ENCODE results near the gene ERC1.

Gene ERC1

DNA sequence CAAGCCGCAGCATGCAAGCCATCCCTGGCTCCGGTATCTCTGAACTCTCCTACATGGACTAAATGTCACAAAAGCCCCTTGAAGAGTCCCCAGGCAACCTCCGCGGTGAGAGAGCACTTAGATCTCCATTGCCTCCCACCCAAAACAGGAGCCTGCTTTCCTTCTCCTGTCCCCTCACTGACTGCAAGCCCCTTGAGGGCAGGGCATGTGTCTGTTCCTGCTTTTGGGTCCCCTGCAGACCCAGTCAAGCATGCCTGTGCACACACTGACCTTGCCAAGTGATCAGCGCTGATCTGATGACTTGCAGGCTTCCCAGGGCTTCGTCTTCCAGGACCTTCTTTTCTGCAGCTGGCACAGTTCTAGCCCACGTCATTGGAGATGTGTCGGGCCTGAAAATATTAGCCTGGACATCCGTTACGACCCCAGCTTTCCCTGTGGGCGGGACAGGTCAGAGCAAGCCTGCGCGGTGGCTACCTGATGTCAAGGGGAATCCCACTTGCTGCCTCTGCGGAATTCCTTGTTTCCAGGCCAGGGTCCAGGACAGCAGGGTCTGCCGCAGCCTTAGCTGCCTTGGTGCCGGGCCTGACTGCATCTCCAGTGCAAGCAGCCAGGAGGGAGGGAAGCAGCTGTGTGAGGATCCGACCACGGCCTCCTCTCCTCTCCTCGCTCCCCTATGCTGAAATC is 510.8 kb downstream of the ERC1 start:
- no peak for DNase-seq

DNA sequence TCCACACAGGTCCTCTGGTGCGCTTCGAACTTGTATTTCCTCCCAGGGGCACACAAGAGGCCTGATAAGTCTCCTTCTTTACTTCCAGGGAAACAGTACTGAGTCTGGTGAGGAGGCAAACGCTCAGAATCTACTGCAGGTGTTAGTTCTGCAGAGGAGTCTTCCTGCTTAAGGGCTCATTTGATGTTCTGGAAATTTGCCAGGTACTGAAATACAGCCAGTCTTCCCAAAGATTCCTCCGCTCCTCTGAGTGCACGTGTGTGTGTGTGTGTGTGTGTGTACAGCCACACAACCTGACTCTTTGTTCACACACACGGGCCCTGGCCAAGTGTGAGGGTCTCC is 511.3 kb downstream of the ERC1 start:
- DNase-seq, result no peak

DNA sequence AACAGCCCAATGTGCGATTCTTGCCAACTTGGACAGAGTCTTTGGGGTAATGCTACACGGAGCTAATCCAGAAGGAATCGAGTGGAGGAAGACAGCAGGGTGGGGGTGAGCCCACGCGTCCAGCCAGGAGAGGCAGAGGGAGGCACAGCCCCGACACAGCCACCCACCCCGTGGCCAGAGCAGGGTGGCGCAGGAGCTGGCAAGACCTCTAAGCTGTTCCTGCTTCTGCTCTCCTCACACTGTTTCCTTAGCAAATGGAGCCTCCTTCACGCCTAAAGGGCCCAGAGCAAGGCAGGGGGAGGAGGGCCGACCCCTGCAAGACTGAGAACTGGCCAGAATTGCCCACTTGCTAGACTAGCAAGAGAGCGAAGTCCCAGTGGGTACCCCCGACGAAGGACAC is 511.8 kb downstream of the ERC1 start:
- no peak for DNase-seq

DNA sequence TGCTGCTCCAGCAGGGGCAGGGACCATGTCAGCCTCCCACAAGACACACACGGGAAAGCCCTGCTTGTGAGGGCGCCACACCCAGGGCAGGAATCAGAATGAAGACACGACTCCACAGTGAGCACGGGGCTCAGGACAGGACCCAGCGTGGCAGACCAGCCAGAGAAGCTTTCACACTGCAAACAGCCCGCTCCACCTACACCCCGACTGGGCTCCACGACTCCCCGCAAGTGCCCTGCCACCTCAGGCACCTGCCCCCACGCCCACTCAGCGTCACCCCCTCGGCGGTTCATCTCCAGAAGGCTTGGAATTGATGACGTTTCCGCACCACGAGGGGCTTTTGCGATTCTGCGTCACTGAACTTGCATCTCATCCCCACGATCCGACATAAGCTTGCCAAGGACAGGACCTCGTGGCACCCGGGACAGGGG is 512.3 kb downstream of the ERC1 start:
- DNase-seq, result no peak

DNA sequence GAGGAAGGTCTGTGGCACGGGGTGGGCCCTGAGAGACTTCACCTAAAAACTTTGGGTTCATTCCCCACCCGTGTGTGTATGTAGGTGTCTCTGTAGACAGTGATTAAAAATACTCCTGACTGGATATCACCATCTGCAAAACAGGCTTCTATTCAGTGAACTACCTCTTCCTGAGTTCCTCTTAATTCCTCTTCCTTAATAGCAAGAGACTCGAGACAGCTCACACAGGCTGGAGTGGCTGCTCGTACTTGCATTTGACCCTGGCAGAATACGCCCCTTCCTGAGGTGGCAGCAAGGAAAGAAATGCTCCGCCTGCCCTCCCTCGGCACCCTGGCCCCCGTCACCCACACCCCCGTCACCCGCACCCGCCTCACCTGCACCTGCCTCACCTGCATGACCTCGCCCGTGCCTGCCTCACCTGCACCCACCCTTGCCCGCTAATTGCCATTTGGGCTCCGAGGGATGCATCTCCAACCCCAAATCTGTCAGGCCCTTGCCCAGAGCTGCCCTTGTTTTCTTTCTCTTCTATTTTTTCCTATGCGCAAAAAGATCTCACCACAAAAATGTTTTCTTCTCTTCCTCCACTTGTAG is 513.4 kb downstream of the ERC1 start:
- no peak for DNase-seq

DNA sequence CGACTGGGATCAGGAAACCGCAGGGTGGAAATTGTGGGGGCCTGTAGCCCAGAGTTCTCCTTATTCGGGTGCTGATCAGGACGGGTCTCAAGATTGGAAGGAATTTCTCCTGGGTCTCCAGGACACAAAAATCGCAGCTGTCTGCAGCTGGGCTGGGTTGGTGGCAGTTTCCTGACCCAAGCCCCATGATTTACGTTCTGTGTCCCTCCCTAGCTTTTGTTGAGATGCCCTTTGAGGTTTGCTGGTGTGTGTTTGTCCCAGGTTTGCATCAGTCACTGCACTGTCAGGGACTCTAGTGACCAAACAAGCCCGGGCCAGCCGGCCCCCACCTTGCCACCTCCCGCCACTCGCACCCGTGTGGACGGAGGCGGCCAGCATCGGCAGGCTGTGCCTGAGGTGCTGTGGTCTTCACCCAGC is 513.9 kb downstream of the ERC1 start:
- DNase-seq, result no peak

DNA sequence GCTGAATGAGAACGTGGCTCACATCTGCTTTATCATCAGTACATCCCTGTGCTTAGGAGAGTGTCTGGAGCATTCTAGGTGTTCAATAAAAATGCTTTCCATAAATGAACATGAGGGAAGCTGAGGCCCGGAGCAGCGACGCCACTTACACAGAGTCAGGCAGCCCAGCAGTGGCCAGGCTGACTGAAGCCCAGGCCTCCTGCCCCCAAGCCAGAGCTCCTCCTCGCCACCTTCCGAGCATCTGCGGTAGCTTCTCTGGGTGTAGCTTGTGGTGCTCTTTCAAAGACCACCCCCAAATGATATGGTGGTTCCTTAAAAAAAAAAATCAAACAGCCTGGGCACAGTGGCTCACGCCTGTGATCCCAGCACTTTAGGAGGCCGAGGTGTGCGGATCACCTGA is 514.6 kb downstream of the ERC1 start:
- no peak for DNase-seq

DNA sequence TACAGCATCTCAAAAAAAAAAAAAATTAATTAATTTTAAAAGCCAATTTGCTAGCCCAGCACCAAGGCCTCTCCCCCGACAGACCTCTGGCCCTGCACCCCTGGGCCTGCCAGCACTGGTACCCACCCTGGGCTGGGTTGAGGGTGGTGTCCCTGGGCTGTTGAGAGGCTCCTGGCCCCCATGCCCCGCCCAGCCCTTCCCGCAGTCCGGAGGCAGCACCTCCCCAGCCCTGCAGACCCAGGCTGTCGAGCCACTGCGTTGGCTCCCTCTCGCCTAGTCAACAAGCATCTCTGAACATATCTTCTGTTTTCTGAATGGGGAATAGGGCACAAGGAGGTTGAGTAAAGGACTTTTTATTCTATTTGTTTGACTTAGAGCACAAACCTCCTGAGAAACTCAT is 516.3 kb downstream of the ERC1 start:
- no peak for DNase-seq

DNA sequence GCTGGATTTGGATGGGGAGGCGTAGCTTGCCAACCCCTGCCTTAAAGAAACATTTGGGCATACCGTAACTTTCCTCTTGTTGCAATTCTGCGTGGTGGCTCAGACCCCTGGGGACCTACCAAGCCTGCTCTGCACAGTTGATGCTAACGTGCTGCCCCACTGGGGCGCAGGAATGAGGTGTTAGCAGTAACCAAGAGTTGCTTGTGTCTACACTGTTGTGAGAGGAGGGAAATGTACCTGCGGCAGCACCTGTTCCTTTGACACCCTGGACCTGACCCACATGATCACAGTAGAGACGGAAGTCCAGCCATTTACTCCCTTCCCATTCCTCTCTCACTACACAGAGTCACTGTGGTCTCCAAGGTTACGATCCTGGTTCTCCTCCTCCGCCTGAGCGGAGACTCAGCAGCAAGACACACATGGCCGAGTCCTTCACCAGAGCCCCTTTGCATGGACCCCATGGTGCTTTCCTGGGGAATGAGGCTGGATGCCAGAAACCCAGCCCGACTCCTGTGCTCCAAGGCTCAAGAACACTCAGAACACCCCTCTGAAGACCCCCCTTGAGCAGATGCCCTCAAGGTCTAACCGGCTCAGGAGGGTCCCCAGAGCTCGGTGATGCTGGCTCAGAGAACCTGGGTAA is 518.5 kb downstream of the ERC1 start:
- DNase-seq, result no peak

DNA sequence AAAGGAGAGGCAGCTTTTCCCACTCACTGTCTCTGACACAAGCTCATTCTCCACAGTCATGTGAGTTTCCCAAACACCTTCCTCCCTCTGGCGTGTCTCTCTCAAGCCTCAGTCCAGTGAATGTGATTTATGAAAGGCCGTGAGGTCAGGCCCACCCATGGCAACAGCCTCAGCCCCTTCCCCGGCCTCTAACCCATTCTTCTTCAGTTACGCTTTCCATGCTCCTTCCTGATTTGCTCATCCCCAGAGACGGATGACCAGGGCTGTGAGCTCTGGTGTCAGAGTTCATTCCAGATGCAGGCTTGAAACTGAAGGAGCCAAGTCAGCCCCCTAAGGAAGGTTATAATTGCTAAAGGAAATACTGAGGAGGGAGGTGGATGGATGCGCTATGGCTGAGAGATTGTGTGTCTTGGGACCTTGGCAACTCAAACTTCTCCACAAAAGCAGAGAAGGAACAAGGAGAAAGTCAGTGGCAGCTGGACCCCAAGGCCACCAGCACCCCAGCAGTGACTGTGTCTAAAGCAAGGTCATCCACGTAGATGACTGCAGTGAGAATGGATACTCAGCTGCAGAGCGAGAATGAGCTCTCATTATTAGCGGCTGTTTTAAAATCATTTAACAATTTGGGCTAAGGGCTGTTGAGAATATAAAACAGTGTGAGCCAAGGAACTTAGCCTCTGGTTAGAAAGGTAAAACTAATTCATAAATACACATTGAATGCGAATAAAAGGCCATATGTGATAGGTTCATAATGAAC is 519.2 kb downstream of the ERC1 start:
- no peak for DNase-seq

DNA sequence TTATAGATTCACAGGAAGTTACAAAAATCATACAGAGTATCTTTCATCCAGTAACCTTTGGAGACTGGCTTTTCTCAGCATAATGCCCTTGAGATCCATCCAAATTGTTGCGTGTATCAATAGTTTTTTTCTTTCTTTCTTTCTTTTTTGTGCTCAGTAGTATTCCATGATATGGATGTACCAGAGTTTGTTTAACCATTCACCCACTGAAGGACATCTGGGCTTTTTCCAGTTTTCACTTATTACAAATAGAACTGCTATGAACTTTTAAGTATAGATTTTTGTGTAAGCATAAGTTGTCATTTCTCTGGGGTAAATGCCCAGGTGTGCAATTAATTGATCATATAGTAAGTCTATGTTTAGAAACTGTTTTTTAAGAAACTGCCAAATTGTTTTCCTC is 524.0 kb downstream of the ERC1 start:
- DNase-seq, result no peak

DNA sequence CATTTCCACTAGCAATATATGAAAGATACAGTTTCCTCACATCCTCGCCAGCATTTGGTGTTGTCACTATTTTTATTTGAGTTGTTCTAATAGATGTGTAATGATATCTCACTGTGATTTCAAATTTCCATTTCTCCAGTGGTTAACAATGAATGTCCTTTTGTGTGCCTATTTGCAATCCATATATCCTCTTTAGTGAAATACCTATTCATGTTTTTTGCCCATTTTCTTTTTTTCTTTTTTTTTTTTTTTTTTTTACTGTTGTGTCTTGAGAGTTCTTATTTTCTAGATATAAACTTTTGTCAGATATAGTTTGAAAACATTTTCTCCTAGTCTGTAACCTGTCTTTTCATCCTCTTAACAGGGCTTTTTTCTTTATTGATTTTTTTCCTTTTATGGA is 524.4 kb downstream of the ERC1 start:
- DNase-seq, result no peak

DNA sequence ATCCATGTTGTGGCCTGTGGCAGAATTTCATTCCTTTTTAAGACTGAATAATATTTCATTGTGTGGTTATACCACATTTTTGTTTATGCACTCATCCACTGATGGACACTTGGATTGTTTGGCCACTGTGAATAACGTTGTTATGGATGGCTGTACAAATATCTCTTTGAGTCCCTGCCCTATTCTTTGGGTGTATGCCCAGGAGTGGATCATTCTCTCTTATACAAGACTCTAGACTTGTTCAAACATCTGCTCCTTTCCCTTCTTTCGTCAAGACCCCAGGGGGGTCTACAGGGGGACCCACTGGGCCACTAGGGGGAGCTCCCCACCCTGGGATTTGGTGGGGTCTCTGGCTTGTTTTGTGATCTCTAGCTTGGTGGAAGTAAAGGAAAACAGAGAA is 526.0 kb downstream of the ERC1 start:
- no peak for DNase-seq

DNA sequence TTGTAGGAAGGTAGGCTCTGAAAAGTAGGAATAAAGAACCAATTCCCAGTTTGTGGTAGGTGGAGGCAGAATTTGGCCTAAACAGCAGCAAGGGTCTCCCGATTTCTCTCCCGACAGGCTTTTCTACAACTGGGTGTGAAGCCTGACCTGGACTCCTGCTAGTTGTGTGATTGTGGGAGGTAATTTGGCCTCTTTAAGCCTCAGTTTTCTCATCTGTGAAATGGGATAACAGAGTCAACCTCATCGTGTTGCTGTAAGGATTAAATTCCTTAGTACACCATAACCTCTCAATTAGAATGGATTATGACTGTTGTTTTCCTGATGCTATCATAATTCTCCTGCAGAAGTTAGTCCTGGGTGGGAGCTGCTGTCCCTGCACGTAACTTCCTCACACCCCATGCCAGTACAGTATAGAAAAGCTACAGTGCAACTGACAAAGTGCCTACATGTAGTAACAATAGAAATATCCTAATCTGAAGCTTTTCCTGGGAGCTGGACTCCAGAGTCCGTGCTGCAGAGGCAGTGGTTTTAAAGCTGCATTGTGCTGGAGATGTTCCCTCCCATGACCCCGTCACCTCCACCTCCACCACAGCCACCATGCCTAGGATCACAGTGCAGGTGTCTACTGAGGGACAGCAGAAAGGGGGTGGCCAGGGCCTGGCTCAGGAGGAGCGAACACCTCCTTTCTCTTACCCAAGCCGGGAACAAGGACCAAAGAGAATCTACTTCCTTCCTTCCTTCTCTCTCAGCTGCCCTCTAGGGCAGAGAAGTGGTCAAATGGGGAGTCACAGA is 526.9 kb downstream of the ERC1 start:
- no peak for DNase-seq

DNA sequence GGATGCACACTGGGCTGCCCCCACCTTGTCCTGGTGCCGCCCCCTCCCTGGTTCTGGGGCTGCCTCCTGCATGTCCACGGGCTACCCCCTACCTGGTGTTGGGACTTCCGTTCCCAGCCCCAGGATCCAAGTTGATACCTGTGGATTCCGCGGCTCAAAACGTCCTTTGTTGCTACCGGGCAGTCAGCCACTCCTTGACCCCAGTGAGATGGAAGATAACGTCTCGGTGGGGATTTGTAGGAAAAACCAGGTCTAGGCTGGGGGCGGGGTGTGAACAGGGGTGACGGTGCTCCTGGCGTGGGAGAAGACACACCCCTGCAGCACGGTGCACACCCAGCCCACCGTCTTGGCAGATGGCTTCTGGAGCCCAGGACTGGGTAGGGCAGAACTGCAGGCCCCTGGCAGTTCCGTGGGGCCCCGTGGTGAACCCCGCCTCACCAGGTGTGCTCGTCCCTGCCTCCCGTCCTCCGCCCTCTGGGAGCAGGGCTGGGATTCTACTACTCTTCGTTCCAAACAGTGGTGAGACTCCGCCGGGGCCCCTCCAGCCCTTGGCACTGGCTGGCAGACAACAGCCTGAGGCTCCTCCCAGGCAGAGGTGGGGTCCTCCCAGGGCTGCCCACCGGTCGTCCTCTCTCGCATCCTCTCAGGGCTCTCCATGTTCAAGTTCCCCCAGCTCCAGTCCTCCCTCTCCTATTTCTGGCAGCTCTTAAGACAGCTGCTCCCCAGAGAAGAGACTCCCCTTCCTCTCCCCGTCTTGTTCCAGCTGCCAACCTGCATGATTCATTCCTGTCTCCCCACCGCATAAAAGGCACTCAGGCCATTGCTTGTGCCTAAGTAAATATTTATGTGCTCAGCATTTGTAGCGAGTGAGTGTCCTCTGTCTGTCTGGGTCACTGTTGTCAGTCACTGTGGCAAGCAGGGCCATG is 527.8 kb downstream of the ERC1 start:
- no peak for DNase-seq

DNA sequence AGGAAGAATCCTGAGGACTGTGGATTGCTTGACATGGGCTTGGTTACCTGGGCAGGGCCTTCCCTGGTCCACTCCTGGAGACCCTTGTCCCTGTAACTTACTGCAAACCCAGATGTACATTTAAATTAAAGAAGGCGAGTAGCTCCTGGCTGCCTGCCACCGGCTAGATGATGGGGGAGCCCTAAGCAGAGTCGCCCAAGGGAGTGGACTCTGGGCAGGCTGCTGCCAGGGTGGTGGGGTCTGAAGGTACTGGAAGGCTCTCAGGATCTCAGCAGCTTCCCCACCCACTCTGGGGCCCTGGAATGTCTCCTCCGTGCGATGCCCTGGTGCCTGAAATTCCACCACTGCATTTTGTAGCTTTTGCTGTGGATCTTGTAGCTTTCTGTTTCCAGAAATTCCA is 528.6 kb downstream of the ERC1 start:
- DNase-seq, result no peak

DNA sequence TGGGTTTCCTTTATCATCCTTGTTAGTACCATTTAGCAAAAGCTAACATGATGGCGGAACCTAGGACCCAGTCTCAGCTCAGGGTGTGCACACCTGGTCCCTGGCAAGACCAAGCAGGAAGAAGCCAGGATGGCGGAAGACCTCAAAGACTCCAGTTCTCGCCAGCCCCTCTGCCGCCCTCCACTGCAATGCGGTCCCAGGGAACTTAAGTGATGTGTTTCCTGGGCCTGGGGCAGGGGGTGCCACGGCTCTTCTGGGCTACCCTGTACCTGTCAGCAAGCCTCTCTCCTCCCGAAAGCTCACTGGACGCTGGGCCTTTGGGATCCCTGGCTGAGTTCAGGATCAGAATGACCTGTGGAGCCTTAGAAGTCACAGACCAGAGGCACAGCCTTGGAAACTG is 532.0 kb downstream of the ERC1 start:
- DNase-seq, result no peak

DNA sequence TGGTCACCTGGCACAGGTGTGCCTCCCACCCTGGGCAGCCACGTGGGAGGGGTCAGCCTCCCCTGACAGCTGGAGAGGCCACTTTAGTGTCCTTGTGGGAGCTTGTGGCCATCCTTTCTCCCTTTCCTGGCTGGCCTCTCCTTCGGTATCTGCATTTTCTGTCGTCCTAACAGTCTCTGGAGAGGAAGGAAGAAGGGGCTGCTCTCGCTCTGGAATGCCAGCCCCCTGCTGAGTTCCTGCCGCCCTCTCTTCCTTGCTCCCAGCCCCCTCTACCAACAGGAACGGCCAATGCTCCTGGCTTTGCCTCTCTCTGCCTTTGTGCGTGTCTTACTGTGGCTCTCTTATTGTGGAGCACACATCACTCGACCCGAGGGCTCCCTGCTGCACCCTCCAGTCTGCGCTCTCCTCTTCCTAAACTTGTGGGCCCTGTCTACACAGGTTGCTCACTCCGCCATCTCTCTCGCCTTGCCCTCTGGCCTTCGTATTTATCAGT is 532.6 kb downstream of the ERC1 start:
- DNase-seq, result no peak

DNA sequence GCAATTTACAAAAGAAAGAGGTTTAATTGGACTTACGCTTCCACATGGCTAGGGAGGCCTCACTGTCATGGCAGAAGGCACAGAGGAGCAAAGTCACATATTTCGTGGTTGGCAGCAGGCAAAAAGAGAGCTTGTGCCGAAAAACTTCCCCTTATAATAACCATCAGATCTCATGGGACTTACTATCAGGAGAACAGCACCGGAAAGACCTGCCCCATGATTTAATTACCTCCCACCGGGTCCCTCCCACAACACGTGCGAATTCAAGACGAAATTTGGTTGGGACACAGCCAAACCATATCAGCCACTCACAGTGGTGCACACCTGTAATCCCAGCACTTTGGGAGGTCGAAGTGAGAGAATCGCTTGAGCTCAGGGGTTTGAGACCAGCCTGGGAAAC is 534.8 kb downstream of the ERC1 start:
- no peak for DNase-seq

DNA sequence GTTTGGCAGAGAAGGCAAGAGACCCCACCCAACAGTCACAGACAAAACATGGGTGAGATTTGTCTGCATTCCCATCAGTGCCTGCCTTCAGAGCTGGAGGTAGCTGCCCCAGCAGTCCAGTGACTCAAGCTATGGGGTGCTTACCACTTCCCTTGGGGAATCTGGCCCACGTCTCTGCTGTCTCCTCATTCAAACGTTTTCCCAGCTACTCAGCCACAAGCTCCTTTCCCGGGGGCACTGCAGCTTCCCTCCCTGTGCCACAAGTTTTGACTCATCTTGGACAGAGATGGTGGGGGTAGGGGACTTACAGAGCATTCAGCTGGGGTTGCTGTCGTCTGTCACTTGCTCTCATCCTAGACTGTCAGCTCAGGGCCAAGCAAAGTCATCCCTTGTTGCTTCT is 536.8 kb downstream of the ERC1 start:
- no peak for DNase-seq

DNA sequence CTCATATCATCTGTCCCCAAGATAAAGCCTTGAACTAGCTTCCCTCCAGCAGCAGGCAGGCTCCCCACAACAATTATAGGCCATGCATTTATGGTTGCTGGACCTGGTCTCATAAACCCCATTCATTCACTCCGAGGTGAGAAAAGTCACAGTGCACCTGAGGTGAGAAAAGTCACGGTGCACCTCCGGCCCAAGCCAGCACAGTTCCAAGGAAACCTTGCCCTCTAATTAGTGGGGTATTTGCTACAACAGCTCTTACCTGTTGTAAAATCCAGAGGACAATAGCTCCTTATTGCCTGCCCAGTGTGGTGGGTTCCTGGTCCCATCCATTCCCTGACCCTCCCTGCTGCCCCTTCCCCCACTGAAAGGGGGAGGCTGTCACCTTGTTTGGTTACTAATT is 537.8 kb downstream of the ERC1 start:
- DNase-seq, result no peak
